Stimulated activated CD4-positive, alpha-beta T cell treated with anti-CD3 and anti-CD28 coated beads, Interleukin-2, amount 100 ng/mL, for 24 hours (primary cell): ENCODE results near the gene OR2A14.
"Not testable (repeated sequence)": the region's sequence is repeated elsewhere in the genome, so short reads cannot be mapped to it uniquely, and the experiment has no call there.

Experiments used
- DNase-seq, 2 donors: peaks; one replicate each; pipeline ENCODE4 v3.0.0-alpha.2; 2020

The OR2A14 gene

DNA sequence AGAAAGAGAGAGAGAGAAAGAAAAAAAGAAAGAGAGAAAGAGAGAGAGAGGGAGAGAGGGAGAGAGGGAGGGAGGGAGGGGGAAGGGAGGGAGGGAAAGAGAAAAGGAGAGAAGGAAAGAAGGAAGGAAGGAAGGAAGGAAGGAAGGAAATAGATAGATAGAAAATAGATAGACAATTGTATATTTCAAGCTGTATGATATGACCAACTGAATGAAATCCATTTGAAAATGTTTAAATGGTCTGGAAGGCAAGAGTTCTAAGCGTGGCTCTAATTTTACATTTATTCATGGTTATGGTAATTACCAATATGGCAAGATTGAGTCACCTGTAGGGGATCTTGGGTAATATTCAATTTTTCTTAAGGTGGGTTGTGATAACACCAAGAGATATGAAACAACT is 35.9 kb downstream of the OR2A14 start:
- no peak for DNase-seq

DNA sequence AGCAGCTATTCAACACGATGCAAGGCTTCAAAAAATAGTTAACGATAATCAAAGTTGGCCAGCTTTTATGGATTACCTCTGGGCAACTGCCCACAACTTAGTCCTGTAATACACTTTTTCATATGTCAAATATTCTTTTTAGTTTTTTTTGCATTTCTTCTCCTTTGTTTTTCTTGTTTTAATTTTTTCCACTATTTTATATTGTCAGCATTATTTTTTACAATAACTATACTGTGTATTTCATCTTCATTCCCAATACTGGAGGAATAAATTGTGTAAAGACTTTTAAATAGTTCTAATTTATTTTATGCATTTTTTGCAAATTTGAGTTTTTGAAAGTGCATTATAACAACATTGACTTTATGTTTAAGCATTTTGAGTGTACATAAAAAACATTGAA is 41.8 kb downstream of the OR2A14 start:
- no peak for DNase-seq

DNA sequence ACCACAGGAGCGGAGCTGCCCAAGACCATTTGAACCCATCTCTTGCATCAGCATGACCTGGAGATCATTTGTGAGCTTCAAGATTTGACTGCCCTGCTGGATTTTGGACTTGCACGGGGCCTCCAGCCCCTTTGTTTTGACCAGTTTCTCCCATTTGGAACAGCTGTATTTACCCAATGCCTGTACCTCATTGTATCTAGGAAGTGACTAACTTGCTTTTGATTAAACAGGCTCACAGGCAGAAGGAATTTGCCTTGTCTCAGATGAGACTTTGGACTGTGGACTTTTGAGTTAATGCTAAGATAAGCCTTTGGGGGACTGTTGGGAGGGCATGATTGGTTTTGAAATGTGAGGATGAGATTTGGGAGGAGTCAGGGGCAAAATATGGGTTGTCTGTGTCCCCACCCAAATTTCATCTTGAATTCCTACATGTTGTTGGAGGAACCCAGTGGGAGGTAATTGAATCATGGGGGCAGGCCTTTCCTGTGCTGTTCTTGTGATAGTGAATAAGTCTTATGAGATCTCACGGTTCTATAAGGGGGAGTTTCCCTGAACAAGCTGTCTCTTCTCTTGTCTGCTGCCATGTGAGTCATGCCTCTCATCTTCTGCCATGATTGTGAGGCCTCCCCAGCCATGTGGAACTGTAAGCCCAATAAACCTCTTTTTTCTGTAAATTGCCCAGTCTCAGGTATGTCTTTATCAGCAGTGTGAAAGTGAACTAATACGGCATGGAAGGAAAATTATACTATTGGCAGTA is 48.8 kb downstream of the OR2A14 start:
- not testable (repeated sequence) for DNase-seq

DNA sequence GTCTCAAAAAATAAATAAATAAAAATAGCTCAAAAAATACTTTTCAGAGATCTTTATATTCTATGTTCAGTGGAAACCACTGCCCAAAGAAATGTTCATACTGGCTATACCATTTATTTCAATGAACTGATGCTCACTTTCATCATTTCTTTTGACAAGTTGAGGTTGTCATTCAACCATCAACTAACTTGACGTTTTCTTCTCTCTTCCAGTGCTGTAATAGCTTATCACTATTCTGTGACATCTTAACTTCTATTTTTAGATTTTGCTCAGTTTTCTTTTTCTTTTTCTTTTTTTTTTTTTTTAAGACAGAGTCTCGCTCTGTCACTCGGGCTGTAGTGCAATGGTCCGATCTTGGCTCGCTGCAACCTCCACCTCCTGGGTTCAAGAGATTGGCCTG is 51.6 kb downstream of the OR2A14 start:
- no peak for DNase-seq

DNA sequence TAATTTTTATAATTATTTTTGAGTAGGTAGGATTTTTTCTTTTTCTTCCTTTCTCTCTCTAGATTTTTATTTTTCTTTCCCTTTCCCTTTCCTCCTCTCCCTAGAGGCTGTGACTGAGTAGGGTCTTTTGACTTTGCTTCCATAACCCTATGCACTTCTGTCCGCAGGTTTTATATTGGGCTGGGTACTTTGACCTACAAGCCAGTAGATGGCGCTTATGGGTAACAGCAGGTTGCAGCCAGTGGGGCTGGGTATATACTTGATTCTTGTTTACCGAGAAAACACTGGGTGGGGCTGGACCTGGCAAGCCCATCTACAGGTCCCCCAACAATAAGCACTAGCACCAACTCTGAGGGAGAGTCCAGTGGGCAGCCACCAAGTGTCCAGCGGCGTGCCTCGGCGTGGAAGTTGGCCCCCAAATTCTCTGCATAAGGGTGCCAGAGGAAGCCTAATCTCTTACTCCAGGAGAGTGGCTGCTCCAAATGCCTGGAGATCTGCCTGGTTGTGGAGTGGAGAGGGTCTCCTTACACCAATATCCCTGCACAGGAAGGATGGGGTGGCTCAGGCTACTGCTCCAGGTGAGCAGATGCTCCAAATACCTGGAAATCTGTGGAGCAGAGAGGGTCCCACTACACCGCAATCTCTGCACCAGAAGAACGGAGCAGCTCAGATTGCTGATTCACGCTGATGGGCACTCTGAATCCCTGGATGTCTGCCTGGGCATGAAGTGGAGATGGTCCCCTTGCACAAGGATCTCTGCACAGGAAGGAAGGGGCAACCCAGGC is 55.6 kb downstream of the OR2A14 start:
- peak in 1 of 2 donors; percentile 9 for DNase-seq

DNA sequence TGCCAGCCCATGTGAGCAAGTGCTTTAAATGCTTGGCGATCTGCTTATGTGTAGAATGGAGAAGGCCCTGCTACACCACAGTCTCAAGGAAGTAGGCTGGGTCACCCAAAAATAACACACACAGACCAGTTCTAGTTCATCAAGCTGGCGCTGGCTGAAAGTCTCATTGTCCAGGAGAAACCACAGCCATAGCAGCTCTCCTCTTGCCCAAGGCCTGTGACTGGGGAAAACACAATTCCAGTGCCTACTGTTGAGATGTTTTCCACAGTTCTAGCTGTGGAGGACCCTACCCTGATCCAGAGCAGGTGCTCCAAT is 56.1 kb downstream of the OR2A14 start:
- not testable (repeated sequence) for DNase-seq
